Bone marrow (tissue), 2 donors: Measurements from ENCODE around the gene FOSL2.
A peak's percentile ranks its signal among the peaks of the same experiment; 100 is the strongest.
"Not testable (repeated sequence)": the region's sequence is repeated elsewhere in the genome, so short reads cannot be mapped to it uniquely, and the experiment has no call there.

Source experiments
- DNase-seq, 2 donors: peaks; one replicate each; lab custom pipeline; 2025; lab: John Stamatoyannopoulos, UW

Gene FOSL2

GRCh38 chr2:28357948-28358667 is 34.5 kb upstream of the FOSL2 start:
- DNase-seq, result no peak

GRCh38 chr2:28358668-28359201 is 33.9 kb upstream of the FOSL2 start:
- DNase-seq, result peak in 1 of 2 donors; percentile 28

GRCh38 chr2:28359222-28360057 is 33.2 kb upstream of the FOSL2 start:
- DNase-seq, result peak; percentile 70 to 79

- peak in 1 of 2 donors; percentile 43 for DNase-seq
Observed at GRCh38 chr2:28360058-28360717, 32.5 kb upstream of the FOSL2 start.

- peak; percentile 6 to 48 for DNase-seq
Observed at GRCh38 chr2:28360718-28361293, 31.9 kb upstream of the FOSL2 start.

GRCh38 chr2:28361991-28362710 is 30.5 kb upstream of the FOSL2 start:
- DNase-seq, result no peak

- DNase-seq, result no peak
Observed at GRCh38 chr2:28362991-28363521, 29.6 kb upstream of the FOSL2 start.

GRCh38 chr2:28363686-28364280 is 28.9 kb upstream of the FOSL2 start:
- DNase-seq, result no peak

- DNase-seq, result no peak
Observed at GRCh38 chr2:28364610-28365009, 28.0 kb upstream of the FOSL2 start.

GRCh38 chr2:28365158-28365557 is 27.5 kb upstream of the FOSL2 start:
- peak in 1 of 2 donors; percentile 38 for DNase-seq

GRCh38 chr2:28366149-28366495 is 26.5 kb upstream of the FOSL2 start:
- no peak for DNase-seq

GRCh38 chr2:28366496-28367282 is 26.0 kb upstream of the FOSL2 start:
- peak; percentile 49 to 83 for DNase-seq

GRCh38 chr2:28367667-28368356 is 24.8 kb upstream of the FOSL2 start:
- no peak for DNase-seq

GRCh38 chr2:28368357-28368798 is 24.3 kb upstream of the FOSL2 start:
- no peak for DNase-seq

- DNase-seq, result no peak
Observed at GRCh38 chr2:28369358-28369757, 23.3 kb upstream of the FOSL2 start.

- DNase-seq, result no peak
Observed at GRCh38 chr2:28370354-28370753, 22.3 kb upstream of the FOSL2 start.

- not testable (repeated sequence) for DNase-seq
Observed at GRCh38 chr2:28371728-28372127, 20.9 kb upstream of the FOSL2 start.

- DNase-seq, result no peak
Observed at GRCh38 chr2:28373854-28374253, 18.8 kb upstream of the FOSL2 start.

- DNase-seq, result no peak
Observed at GRCh38 chr2:28374331-28374730, 18.3 kb upstream of the FOSL2 start.
